PFSK-1 (cell line): Measurements from ENCODE around the gene USP49.

Experiments used
- FOXP2 ChIP-seq: optimal IDR thresholded peaks from 2 replicates; pipeline ENCODE3; 2011; ENCODE audit warnings: borderline replicate concordance, control low read depth, inconsistent platforms; ENCODE audit not compliant: insufficient read depth; ENCODE audit errors: extremely low read length, extremely low read depth
- TAF1 ChIP-seq: IDR thresholded peaks from 2 replicates; pipeline ENCODE4 v1.6.1; 2012; ENCODE audit warnings: low read length, control low read depth, borderline replicate concordance; ENCODE audit not compliant: insufficient read depth

DNA sequence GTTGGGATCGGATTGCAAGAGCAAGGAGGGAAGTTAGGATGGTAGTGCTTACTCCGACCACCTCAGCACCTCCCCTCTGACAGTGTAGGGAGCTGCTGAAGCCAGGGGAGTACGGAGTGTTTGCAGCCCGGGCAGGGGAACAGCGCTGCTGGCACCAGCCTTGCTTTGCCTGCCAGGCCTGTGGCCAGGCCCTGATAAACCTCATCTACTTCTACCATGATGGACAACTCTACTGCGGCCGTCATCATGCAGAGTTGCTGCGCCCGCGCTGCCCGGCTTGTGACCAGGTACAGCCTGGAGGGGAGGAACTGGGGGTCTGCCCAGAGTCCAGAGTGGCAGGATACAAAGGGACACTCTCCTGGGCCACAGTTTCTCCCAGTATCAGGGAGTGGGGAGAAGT is 109.9 kb downstream of the USP49 start:
- TF ChIP-seq TAF1 (no peak), FOXP2 (no peak)
